ENCODE results near the gene ARF6. TPM values are rescaled to one million over a fixed set of nuclear protein-coding genes. Genes with fewer than 3 reads are reported as not detected.
"Not testable (repeated sequence)": the region's sequence is repeated elsewhere in the genome, so short reads cannot be mapped to it uniquely, and the experiment has no call there.

The ARF6 gene
- polyA plus RNA-seq, 1 donor (not counting 4 experiments of a cell fraction or from before 2014, with no cell fraction given) = 53.4 TPM

- H3K9me1 ChIP-seq (ENCODE audit: control insufficient read depth, extremely low read depth, insufficient read depth, low read length) = no peaks in the 10 kb centered on the region
- H3K27ac ChIP-seq (ENCODE audit: control insufficient read depth, insufficient read depth, low read length) = peak overlapping the region; percentile 81
- H3K4me2 ChIP-seq (ENCODE audit: control insufficient read depth, extremely low read depth, insufficient read depth, low read depth, low read length) = peak overlapping the region; percentile 75
- TF ChIP-seq, protein P1, sequence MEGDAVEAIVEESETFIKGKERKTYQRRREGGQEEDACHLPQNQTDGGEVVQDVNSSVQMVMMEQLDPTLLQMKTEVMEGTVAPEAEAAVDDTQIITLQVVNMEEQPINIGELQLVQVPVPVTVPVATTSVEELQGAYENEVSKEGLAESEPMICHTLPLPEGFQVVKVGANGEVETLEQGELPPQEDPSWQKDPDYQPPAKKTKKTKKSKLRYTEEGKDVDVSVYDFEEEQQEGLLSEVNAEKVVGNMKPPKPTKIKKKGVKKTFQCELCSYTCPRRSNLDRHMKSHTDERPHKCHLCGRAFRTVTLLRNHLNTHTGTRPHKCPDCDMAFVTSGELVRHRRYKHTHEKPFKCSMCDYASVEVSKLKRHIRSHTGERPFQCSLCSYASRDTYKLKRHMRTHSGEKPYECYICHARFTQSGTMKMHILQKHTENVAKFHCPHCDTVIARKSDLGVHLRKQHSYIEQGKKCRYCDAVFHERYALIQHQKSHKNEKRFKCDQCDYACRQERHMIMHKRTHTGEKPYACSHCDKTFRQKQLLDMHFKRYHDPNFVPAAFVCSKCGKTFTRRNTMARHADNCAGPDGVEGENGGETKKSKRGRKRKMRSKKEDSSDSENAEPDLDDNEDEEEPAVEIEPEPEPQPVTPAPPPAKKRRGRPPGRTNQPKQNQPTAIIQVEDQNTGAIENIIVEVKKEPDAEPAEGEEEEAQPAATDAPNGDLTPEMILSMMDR (optimal IDR thresholded peaks at IDR 0.05 in 1 of 3, IDR thresholded peaks at IDR 0.05 in 1 of 3, conservative IDR thresholded peaks at IDR 0.05 in 1 of 3; ENCODE audit: extremely low read depth in 1 of 3, insufficient read depth in 2 of 3, low read length in 3 of 3) = no peak
- no peak for TF ChIP-seq EZH2 (IDR thresholded peaks at IDR 0.05; ENCODE audit: low read length)
- H3K9me3 ChIP-seq (ENCODE audit: control insufficient read depth, low read depth, low read length) = no peaks in the 10 kb centered on the region
- peaks cover 9% of the 10 kb centered on the region for H3K4me1 ChIP-seq (ENCODE audit: control insufficient read depth, extremely low read depth, insufficient read depth, low read length)
- peaks cover 46% of the 10 kb centered on the region for H3K79me2 ChIP-seq (ENCODE audit: control insufficient read depth, insufficient read depth, low read length)
- H4K20me1 ChIP-seq (ENCODE audit: control insufficient read depth, extremely low read depth, insufficient read depth, low read length) = no peaks in the 10 kb centered on the region
- H3K4me3 ChIP-seq (ENCODE audit: control insufficient read depth in 2 of 3, extremely low read depth in 1 of 3, insufficient read depth in 2 of 3, low read depth in 1 of 3, low read length in 3 of 3) = peak overlapping the region; percentile 94 to 97 (median 96)
- no peaks in the 10 kb centered on the region for H3K27me3 ChIP-seq (ENCODE audit: control insufficient read depth, extremely low read depth, insufficient read depth, low read length)
- H3K36me3 ChIP-seq (ENCODE audit: control insufficient read depth in 2 of 2, extremely low read depth in 1 of 2, insufficient read depth in 2 of 2, low read length in 2 of 2) = peaks cover 3 to 18% of the 10 kb centered on the region in 2 experiments
- FAIRE-seq = no peak
- DNase-seq (ENCODE audit: low read depth, low spot score) = no peak
- H3K9ac ChIP-seq (ENCODE audit: control insufficient read depth, extremely low read depth, insufficient read depth, low read length) = peak overlapping the region; percentile 91
- H2AFZ ChIP-seq (ENCODE audit: control insufficient read depth, low read length) = peak overlapping the region; percentile 83
- dilution Hi-C loops (cut with MboI; ENCODE audit: extremely low pct_ligation_motif_present, low sequenced_read_pairs) = no loop called here
Measured at GRCh38 chr14:49892301-49892635, 614 bp upstream of the ARF6 start.

DNA sequence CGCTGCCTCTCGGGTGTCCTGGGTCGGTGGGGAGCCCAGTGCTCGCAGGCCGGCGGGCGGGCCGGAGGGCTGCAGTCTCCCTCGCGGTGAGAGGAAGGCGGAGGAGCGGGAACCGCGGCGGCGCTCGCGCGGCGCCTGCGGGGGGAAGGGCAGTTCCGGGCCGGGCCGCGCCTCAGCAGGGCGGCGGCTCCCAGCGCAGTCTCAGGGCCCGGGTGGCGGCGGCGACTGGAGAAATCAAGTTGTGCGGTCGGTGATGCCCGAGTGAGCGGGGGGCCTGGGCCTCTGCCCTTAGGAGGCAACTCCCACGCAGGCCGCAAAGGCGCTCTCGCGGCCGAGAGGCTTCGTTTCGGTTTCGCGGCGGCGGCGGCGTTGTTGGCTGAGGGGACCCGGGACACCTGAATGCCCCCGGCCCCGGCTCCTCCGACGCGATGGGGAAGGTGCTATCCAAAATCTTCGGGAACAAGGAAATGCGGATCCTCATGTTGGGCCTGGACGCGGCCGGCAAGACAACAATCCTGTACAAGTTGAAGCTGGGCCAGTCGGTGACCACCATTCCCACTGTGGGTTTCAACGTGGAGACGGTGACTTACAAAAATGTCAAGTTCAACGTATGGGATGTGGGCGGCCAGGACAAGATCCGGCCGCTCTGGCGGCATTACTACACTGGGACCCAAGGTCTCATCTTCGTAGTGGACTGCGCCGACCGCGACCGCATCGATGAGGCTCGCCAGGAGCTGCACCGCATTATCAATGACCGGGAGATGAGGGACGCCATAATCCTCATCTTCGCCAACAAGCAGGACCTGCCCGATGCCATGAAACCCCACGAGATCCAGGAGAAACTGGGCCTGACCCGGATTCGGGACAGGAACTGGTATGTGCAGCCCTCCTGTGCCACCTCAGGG is 679 bp downstream of the ARF6 start:
- Histone ChIP-seq H4K20me1 (ENCODE audit: control insufficient read depth, extremely low read depth, insufficient read depth, low read length) (no peaks in the 10 kb centered on the region), H3K79me2 (ENCODE audit: control insufficient read depth, insufficient read depth, low read length) (peaks cover 58% of the 10 kb centered on the region), H3K36me3 (ENCODE audit: control insufficient read depth in 2 of 2, extremely low read depth in 1 of 2, insufficient read depth in 2 of 2, low read length in 2 of 2) (peaks cover 3 to 18% of the 10 kb centered on the region in 2 experiments), H3K9me3 (ENCODE audit: control insufficient read depth, low read depth, low read length) (no peaks in the 10 kb centered on the region), H3K4me2 (ENCODE audit: control insufficient read depth, extremely low read depth, insufficient read depth, low read depth, low read length) (peak overlapping the region; percentile 73), H2AFZ (ENCODE audit: control insufficient read depth, low read length) (no peak overlapping the region), H3K9me1 (ENCODE audit: control insufficient read depth, extremely low read depth, insufficient read depth, low read length) (no peaks in the 10 kb centered on the region), H3K9ac (ENCODE audit: control insufficient read depth, extremely low read depth, insufficient read depth, low read length) (peak overlapping the region; percentile 91), H3K4me3 (ENCODE audit: control insufficient read depth in 2 of 3, extremely low read depth in 1 of 3, insufficient read depth in 2 of 3, low read depth in 1 of 3, low read length in 3 of 3) (peak overlapping the region; percentile 94 to 97 (median 96)), H3K27me3 (ENCODE audit: control insufficient read depth, extremely low read depth, insufficient read depth, low read length) (no peaks in the 10 kb centered on the region), H3K4me1 (ENCODE audit: control insufficient read depth, extremely low read depth, insufficient read depth, low read length) (peaks cover 21% of the 10 kb centered on the region), H3K27ac (ENCODE audit: control insufficient read depth, insufficient read depth, low read length) (peak overlapping the region; percentile 81)
- dilution Hi-C loops (cut with MboI; ENCODE audit: extremely low pct_ligation_motif_present, low sequenced_read_pairs) = no loop called here
- no peak for DNase-seq (ENCODE audit: low read depth, low spot score)
- FAIRE-seq = no peak
- TF ChIP-seq, protein P1 (optimal IDR thresholded peaks at IDR 0.05 in 1 of 3, IDR thresholded peaks at IDR 0.05 in 1 of 3, conservative IDR thresholded peaks at IDR 0.05 in 1 of 3; ENCODE audit: extremely low read depth in 1 of 3, insufficient read depth in 2 of 3, low read length in 3 of 3) = no peak
- no peak for TF ChIP-seq EZH2 (IDR thresholded peaks at IDR 0.05; ENCODE audit: low read length)

DNA sequence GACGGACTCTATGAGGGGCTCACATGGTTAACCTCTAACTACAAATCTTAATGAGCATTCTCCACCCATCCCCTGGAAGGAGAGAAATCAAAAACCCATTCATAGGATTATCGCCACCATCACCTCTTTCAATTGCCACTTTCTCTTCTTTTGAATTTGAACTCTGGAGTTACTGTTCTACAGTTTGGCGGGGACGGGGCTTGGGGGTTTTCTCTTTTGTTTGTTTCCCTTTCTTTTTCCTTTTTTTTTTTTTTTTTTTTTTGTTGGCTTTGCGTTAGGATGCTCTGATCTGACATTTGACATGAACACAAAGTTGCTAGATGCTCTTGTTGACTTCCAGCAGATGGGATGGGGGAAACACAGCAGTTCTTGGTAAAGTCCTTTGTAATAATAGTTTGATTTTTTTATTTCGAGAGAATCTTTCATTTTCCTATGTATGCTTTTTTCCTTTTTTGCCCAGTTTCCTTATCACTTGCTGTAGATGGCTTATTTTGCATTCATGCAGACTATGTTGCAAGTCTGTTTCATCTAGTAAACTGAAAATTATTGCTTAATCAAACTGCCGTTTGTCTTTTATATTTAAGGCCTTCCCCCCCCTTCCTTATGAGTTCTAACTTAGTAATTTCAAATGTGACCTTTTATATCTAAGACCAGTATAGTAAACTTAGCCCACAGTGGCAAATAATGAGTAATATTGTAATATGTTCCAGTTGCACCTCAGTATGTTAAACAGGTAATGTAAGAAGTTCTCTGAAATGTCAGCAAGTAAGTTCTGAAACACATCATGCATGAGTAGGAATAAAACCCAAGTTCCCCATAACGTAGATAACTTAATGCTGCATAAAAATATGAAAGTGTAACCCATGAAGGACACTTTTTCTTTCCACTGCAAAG is 1.6 kb downstream of the ARF6 start:
- H3K27me3 ChIP-seq (ENCODE audit: control insufficient read depth, extremely low read depth, insufficient read depth, low read length); dilution Hi-C loops (cut with MboI; ENCODE audit: extremely low pct_ligation_motif_present, low sequenced_read_pairs); H3K9me1 ChIP-seq (ENCODE audit: control insufficient read depth, extremely low read depth, insufficient read depth, low read length); DNase-seq (ENCODE audit: low read depth, low spot score); H4K20me1 ChIP-seq (ENCODE audit: control insufficient read depth, extremely low read depth, insufficient read depth, low read length); H3K9me3 ChIP-seq (ENCODE audit: control insufficient read depth, low read depth, low read length); FAIRE-seq; H2AFZ ChIP-seq (ENCODE audit: control insufficient read depth, low read length): not testable (repeated sequence)
- Histone ChIP-seq H3K36me3 (ENCODE audit: control insufficient read depth in 2 of 2, extremely low read depth in 1 of 2, insufficient read depth in 2 of 2, low read length in 2 of 2) (peaks cover 3 to 18% of the 10 kb centered on the region in 2 experiments), H3K27ac (ENCODE audit: control insufficient read depth, insufficient read depth, low read length) (peak overlapping the region; percentile 81), H3K79me2 (ENCODE audit: control insufficient read depth, insufficient read depth, low read length) (peaks cover 64% of the 10 kb centered on the region), H3K4me3 (ENCODE audit: control insufficient read depth in 2 of 3, extremely low read depth in 1 of 3, insufficient read depth in 2 of 3, low read depth in 1 of 3, low read length in 3 of 3) (peak overlapping the region; percentile 94 to 97 (median 96)), H3K4me1 (ENCODE audit: control insufficient read depth, extremely low read depth, insufficient read depth, low read length) (peaks cover 24% of the 10 kb centered on the region), H3K4me2 (ENCODE audit: control insufficient read depth, extremely low read depth, insufficient read depth, low read depth, low read length) (peak overlapping the region; percentile 73), H3K9ac (ENCODE audit: control insufficient read depth, extremely low read depth, insufficient read depth, low read length) (peak overlapping the region; percentile 91)

All from keratinocyte (primary cell).